Stimulated activated CD8-positive, alpha-beta memory T cell treated with anti-CD3 and anti-CD28 coated beads, Interleukin-4, amount 100 ng/mL, for 48 hours (primary cell): Measurements from ENCODE around the gene ETV6.

Source experiments
- DNase-seq: peaks from one replicate; pipeline ENCODE4 v3.0.0-alpha.2; 2020

The ETV6 gene

DNA sequence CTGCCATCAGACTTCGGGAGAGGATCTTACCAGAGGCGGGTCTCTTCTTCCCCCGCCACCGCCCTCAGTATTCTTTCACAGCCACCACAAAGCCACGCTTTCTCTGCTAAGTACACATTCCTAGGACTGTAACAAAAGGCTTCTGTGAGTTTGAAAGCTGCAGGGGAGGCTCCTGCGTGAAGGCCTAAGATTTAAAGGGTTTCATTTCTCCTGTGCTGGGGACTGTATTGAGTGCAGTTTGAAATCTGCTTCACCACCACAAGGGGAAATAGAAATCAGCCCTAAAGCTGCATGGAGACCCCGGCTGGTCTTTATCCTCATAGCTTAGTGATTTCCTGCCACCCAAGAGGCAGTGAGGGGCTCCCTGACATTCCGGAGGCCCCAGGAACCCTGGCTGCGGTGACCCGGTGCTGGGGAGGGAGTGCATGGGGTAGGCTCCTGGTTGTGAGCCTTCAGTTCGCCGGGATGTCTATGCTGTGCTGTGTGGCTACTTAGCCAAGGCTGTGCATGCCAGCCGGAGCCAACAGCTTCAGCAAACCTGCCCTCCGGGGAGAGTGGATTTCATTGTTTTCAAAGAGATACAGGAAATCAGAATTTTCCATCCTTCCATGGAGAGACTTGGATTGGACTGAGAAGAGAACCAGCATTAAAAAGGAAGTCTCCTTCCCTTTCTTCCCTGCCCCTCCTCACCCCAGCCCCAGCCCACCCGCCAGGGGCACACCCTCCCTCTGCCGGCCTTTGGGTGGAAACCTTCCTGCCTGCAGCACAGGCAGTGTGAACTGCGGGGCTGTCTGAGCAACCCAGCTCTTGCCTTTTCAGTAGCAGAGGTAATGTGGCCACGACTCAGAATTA, 163.3 kb downstream of the ETV6 start:
- no peak for DNase-seq

DNA sequence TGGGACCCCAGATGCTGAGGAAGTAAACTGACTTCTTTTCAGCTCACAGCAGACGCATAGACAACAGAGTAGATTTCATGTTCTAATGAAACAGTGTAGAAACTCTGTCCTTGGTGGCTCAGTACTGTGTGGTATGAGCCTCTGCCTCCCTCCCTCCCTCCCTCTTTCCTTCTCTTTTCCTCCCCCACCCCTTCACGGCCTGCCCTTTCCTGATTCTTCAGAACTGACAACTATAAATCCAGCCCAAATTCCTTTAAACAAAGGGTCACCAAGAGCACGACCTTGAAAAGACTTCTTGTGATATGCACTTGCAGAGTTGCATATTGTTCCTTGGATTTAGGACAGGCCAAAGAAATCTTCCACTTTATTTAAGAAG, 164.0 kb downstream of the ETV6 start:
- DNase-seq: no peak

DNA sequence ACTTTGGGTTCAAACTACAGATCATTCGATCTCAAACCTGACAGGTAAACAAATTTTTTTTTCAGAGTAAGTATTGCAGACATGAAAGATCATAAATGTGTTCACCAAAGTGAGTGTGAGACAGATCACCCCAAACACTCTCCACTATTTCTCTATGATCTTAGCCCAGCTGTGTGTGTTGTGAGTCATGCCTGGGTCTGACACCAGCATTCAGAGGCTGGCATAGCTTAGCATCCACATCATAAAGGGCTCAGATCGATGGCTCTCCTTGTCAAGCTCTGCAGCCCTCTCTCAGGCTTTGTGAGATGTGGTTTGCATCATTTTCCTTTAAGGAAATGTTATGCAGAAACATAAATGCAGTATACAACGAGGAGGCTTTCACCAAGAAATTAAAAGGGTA, 164.9 kb downstream of the ETV6 start:
- DNase-seq: peak; percentile 31

DNA sequence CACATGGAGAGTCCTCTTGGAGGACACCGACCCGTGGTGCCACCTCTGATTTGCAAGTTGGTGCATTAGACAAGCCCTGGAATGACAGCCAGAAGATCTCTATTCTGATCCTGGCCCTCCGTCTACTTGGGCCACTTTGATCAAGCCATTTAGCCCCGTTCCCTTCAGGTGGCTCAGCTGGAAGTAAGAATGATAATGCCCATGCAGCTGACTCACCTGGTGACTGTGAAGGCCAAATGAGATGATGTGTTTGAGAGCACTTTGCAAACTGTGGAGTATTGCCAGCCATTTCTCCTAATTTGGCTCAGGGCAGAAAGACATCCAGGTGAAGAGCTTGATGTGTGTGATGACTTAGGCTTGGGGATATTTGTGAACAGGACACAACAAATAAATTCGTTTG, 165.9 kb downstream of the ETV6 start:
- DNase-seq: peak; percentile 19

DNA sequence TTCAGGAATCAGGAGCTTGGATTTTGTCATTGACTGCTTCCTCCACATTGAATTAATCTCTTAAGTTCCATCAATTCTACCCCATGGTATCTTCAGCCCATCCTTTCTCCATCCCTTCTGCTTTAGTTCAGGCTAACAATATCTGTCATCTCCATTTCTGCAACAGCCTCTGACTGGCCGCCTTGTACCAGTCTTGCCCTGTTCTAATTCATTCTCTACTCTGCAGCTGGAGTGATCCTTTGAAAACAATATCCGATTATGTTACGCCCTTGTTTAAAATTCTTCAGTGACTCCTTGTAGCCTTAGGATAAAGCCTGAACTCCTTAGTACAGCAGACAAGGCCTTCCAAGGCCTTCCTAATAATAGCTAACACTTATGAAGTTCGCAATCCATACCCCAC, 170.2 kb downstream of the ETV6 start:
- no peak for DNase-seq

DNA sequence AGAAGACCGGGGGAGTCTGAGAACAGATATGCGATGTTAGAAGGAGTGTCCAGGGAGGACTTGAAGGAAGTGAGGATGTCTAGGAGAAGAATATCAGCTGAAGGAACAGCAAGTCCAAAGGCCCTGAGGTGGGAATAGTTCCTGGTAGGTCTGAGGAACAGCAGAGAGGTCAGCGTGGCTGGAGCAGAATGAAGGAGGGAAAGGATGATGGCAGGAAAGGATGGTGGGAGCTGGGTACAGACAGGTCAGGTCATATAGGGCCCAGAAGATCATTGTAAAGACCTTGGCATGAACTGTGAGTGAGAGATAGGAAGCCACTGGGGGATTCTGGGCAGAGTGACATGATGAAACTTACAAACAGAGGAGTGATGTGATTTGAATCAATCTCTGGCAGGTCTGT, 171.0 kb downstream of the ETV6 start:
- DNase-seq: no peak

DNA sequence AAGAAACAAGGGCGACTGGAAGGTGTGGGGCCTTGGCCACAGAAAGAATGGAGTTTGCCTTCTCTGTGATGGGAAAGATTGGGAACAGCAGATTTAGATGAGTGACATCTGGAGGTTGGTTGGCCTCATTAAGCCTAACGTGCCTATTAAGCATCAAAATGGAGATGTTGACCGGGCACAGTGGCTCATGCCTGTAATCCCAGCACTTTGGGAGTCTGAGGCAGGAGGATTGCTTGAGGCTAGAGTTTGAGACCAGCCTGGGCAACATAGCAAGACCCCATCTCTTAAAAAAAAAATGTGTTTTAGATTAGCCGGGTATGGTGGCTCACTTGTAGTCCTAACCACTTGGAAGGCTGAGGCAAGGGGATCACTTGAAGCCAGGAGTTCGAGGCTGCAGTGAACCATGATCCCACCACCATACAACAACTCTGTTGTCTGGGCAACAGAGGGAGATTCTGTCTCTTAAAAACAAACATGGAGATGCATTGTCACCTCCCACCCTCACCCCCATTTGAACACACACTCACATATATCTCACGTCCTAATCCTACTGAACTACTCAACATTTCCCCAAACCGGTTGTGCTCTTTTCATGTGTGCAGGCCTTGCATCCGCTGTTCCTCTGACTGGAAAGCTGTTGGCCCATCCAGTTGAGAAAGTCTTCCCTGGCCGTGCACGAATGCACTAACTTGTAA, 172.1 kb downstream of the ETV6 start:
- no peak for DNase-seq

DNA sequence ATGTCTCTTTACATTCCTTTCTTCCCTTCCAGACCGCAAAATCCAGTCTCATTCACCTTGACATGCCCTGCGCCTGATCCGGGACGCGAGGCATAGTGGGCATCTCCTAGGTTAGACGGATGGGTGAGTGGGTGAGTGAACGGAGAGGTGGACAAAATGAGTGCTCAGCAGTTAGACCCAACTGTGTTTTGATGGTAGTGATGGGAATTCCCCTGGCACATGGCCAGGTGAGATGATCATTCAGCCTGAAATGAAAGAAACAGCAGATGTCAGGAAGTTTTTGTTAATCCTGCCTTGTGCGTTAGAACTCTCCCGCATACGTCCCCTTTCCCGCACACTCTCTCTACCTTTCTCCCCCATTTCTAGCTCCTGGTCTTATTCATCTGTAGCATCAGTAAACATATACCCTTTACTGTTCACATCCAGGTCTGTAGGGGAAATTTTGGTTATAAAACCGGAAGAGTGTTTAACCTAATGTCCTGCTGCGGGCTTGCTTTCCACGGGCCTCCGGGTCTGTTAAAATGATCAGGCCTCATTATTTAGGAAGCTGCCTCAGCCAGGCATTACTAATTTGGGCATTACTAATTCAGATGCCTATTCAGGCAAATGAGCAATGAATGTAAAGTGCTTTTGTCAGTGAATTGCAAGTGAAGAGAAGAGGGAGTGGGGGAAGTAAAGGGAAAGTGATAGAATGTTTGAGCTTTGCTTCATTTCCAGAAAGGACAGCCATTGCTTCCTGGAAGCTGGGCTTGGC, 172.8 kb downstream of the ETV6 start:
- DNase-seq: peak; percentile 60

DNA sequence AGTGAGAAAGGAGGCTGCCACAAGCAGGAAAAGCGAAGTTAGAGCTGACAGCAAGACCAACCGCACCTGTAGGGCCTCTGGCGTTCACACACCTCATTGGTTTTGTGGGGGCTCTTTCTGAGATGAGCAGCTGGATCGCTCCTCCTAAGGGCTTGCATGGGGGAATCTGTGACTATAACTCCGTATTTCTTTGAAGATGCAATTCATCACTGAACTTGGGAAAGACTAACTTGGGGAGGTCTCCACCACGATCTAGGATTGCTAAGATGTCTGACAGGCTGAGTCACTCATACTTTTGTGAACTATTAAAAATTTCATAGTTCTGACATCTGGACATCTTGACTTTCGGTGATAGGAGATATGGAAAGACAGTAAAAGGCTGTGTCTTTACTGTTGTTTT, 173.6 kb downstream of the ETV6 start:
- DNase-seq: no peak

DNA sequence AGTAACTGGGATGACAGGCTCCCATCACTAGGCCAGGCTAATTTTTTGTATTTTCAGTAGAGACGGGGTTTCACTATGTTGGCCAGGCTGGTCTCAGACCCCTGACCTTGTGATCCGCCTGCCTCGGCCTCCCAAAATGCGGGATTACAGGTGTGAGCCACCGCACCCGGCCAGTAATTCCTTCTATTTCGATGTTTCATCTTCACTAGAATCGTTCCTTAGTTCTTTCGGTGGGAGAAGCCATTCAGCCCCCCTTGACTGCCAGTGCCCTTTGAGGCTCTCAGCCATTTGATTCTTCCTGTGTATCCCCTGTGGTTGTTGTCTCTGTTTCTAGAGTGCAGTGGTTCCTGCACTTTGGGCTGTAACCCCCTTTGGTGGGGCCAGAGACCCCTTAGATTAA, 174.1 kb downstream of the ETV6 start:
- no peak for DNase-seq

DNA sequence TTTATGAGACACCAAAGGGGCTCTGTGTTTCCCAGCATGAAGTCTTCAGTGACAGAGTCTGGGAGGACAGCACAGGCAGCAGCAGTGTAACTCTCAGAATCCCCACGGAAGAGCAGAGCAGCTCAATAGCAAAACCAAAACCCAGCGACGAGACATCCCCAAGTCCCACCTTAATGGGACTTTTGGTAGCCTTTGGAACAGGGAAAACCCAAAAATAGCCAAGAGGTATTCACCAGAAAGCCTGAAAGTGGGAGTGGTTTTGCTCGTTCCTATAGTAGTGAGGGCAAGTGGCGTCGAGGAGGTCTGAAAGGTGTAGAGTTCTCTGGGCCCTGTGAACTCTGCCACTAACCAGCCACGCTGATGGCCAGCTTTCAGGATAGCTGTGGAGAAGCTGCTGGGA, 174.6 kb downstream of the ETV6 start:
- DNase-seq: no peak

DNA sequence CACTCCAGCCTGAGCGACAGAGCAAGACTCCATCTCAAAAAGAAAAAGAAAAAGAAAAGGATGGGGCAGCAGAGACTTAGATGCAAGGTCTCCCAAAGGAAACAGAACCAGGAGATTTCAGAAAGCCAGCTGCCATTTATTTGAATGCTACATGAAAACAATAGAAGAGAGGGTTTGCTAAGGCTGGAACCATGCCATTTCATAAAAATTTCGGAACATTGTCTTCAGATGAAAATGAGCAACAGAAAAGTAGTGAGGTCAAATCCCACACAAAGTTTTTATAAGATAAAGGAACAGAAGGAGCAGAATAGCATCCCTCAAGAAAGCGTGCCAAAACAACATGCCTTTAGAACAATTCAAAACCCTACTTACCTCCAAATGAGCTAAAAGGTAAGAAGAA, 175.3 kb downstream of the ETV6 start:
- DNase-seq: no peak

DNA sequence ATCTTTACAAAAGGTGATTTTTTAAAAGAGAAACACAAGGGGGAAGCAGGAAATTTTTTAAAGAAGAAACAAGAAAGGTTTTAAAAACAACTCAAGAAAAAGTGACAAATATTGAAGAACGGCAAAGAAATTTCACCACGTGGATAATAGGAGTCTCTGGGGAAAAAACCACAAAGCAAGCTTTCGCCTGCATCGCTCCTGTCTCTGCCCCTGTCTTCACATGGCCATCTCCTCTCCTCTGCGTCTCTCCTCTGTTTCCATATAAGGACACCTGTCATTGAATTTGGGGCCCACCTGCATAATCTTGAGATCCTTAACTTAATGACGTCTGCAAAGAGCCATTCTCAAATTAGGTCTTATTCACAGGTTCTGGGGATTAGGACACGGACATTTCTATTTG, 175.8 kb downstream of the ETV6 start:
- DNase-seq: no peak

DNA sequence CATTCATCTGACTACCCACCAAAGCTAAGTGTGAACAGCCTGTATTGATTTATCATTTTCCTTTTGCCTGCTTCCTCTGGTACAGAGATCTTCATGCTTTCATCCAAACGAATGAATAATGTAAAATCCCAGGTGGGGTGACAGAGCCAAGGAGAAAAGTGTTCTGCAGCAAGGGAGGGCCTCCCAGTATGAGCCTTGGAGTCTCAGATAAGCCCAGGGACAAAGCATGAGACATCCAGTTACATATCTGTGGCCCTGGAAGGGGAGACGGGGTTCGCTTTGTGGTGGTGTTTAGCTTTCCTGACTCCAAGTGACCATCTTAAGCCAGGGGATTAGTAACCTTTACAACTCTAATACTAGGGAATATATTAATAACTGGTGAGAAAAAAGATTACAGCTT, 177.1 kb downstream of the ETV6 start:
- no peak for DNase-seq

DNA sequence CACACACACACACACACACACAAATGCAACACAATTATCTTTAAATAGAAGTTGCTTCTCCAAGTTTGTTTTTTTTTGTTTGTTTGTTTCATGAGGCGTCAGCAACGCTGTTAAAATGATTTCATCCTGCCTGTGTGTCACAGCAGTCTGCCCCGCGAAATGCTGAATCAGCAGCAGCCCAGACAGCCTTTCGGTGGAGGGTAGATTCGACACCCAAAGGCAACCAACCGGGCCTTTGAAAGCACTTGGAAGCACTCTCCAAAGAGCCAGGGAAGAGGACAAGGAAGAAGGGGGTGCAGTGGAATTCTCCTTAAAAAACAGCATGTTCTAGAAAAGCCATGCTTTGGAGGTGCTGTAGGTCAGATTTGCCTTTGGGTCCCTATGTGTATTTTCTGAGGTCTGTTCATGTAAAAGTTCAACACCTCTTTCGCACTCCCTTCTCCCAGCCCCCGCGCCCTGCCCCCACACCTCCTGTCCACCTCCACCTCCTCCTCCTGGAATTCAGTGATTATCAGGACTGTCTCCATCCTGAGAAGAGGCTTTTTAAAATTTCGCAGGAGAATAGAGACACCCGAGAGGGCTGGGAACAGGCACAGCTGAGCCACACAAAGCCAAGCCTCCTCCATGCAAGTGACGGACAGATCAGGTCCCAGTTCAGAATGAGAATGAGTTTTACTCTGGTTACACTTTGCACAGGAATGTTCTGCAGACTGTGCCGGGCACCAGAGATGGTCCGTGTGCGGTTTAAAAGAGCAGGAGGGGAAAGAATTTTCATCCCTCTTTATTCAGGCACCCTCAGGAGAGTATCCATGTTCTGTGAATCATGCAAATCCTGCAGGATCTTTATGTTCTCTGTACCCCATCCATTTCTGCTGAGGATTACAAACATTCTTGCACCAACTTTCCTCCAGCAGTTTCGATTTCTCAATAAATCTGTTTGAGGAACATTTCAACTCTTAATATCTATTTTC, 177.9 kb downstream of the ETV6 start:
- DNase-seq: no peak

DNA sequence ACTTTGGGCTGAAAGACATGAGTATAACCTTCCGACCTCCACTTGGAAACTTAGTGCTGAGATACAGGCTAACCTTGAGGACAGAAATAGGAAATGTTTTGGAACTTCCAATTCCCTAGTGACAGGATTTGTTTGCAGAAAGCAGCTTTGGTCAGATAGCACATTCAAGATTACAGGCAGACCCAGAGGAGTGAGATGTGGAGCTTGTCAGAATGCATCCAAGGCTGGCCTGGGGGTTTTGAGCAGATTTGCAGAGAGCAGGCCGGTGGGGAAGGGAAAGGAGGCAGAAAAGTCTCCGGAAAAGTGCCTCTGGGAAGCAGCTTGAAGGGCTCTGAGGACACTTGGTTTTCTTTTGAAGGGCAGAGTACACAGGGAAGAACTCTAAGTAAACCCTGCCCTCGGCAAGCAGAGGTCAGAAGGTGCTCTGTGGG, 180.3 kb downstream of the ETV6 start:
- DNase-seq: no peak

DNA sequence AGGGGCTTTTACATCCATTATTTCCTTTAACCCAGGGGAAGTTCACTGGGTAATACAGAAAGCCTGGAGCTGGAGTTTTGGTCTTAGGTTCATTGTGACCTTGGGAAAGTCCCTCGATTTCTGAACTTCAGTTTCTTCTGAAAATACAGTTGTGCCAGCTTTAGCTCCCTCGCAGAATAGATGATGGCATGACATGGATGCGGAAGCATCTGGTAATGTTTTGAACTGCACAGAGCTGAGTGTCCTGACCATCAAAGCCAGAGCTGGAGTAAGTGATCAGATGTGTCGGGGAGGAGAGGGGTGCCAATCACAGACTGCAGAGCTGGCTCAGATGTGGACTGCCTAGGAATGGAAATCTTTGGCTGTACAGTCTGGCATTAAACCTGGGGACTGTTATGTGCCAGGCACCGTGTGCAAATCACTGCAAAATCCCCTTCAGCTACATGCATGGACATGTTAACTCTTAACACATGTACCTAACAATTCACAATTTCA, 180.9 kb downstream of the ETV6 start:
- no peak for DNase-seq

DNA sequence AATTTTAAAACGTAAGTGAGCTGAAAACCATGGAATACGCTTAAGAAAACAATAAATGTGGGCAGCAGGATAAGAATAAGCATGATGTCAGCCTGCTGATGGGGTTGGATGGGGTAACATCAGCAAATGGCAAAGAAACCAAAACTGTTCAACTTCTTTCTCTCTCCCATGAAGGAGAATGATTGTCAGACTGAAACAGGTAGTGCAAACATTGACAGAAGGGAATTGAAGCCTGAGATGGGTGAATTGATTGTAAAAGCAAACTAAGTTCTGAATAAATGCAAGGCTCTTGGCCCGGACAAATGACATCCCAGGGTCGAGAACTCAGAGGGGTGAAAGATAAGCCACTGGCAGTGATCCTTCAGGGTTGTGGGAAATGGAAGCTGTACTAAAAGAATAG, 182.6 kb downstream of the ETV6 start:
- peak; percentile 16 for DNase-seq

DNA sequence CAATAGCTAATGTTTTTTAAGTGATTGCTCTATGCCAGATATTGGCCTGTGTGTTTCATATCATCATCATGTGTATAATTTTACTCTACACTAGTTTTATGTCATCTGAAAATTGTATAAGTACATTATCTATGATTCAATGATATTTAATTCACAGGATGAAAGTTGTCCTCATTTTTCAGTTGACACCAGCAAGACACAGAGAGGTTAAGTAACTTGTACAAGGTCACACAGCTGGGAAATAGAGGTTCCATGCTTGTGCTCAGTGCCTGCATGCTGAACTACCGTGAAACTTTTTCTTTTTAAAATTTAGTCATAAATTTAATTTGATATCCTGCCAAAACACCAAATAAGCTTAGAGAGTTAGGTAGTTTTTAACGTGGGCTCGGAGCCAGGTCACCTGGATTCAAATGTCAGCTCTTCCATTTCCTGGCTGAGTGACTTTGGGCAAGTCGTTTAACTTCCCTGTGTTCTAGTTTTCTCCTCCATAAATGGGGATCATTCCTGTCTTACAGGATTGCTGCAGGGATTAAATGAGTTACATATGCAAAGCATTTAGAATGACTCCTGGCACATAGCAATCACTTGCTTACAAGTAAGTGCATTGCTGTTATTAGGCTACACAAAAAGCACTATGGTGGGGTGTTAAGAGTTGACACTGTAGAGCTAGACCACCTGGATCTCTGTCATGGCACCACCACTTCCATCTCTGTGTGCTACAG, 183.9 kb downstream of the ETV6 start:
- peak; percentile 6 for DNase-seq

DNA sequence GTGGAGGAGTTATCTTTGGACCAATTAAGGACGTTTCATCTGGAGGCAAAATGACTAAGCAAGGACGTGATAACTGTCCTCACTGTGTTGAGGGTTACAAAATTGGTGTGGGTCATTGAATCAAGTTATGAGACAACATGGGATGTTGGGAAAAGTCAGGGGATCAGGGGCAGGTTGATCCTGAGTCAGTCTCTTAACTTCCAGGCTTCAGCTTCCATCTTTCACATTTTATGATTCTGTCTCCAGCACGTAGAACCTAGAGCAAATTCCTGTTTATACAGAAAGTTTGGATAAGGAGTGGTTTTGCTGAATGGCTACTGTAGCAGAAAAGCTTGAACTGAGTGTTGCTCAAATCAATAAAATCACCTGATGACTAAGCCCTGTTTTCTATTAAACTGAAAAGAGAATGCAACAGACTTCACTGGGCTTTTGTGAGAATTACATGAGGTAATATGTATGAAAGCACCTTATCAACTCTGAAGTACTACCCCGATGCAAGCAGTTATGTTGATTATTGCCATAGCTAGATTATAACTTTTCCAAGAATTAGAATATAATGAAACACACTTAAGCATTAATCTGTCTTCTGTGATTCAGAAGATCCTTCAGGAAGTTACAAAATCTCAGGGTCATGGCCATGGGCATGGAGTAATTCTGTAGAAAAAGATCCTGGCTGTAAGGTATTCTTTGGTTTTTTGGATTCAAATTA, 184.8 kb downstream of the ETV6 start:
- DNase-seq: peak; percentile 24

DNA sequence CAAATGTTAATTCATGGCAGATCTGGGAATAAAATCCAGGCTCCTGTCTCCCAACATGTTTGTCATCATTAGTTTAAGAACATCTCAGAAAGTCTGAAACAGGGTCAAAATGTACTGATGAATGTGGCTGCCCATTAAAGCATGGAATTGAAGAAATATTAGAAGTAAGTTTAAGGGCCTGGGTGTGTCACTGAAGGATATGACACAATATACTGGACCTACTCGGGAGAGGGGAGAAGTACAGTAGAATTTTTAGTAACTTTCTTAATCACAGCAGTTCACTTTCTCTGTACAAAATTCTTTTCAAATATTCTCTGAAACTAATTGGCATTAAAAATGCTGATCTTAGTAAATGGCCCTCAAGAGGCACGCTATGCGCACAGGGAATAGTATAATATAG, 185.5 kb downstream of the ETV6 start:
- no peak for DNase-seq
